HepG2 (cell line): ENCODE results near the gene CRIP1. TPM values are rescaled to one million over a fixed set of nuclear protein-coding genes. Genes with fewer than 3 reads are reported as not detected.

Experiments used
- ATAC-seq: fragments of 200-7000 bp; cut with Tn5 transposase; 3 replicates; pipeline ENCODE4 v1.9.1; 2020; ENCODE audit warnings: mild to moderate bottlenecking, moderate library complexity
- BruUV-seq: library from RNA; stranded (reverse); fragments of 400-500 nt; replicated peaks from 2 replicates; lab custom pipeline; 2021; lab: Mats Ljungman, UMichigan
- CTCF ChIA-PET: fragments of 300-600 bp; formaldehyde crosslinking; extraction: SDS; loops from one replicate; lab custom pipeline; 2021; ENCODE audit warnings: low total read pairs, inconsistent platforms, low intra/inter-chr PET ratio; lab: Yijun Ruan, JAX
- POLR2A ChIA-PET: fragments of 350-600 bp; sonication (Branson Sonifier 250); formaldehyde crosslinking; loops from one replicate; lab custom pipeline; 2020; ENCODE audit warnings: antibody characterized with exemption, inconsistent platforms; lab: Yijun Ruan, JAX
- DNase-seq: peaks from one replicate; pipeline ENCODE4 v3.0.0-alpha.2; 2015; ENCODE audit warnings: low spot score
- FAIRE-seq: peaks from 3 replicates; lab custom pipeline; 2011; peaks lifted over from hg19 to GRCh38; lab: Jason Lieb, UNC
- H2AFZ ChIP-seq: one replicate; pipeline ENCODE4 v1.6.1; 2011; ENCODE audit warnings: low read length, inconsistent platforms
- H3K27ac ChIP-seq: fragments of 300-600 bp; 3 replicates; pipeline ENCODE4 v1.8.0; 2011; ENCODE audit warnings: mixed run types, mild to moderate bottlenecking, mixed read lengths, low read length, inconsistent platforms; ENCODE audit not compliant: insufficient read depth; ENCODE audit errors: extremely low read length
- H3K27me3 ChIP-seq, 2 experiments: fragments of 200-600 bp in 1 of 2; 2 replicates in 1 of 2; 3 replicates in 1 of 2; pipeline versions ENCODE4 v1.6.0 to v1.8.0; 2011; ENCODE audit warnings: low read length in 2 of 2, mild to moderate bottlenecking in 2 of 2, moderate library complexity in 2 of 2, inconsistent platforms in 1 of 2; ENCODE audit not compliant: insufficient read depth in 2 of 2, control insufficient read depth in 1 of 2
- H3K36me3 ChIP-seq, 2 experiments: fragments of 200-600 bp in 1 of 2; replicated peaks in 1 of 2; 2 replicates in 1 of 2; 3 replicates in 1 of 2; pipeline versions ENCODE4 v1.5.1 to v1.8.0; 2011; ENCODE audit warnings: low read length in 2 of 2, inconsistent platforms in 1 of 2; ENCODE audit not compliant: insufficient read depth in 2 of 2, control insufficient read depth in 1 of 2
- H3K4me1 ChIP-seq: 2 replicates; pipeline ENCODE4 v1.5.1; 2012; ENCODE audit warnings: low read length, inconsistent platforms; ENCODE audit not compliant: insufficient read depth
- H3K4me2 ChIP-seq: 2 replicates; pipeline ENCODE4 v1.6.0; 2011; ENCODE audit warnings: low read depth, low read length, inconsistent platforms
- H3K4me3 ChIP-seq, 3 experiments: fragments of 200-600 bp in 1 of 3; sonication (generic), shearing (Covaris generic) in 1 of 3; replicated peaks in 1 of 3; 2 replicates each; pipeline ENCODE4 v1.5.1; 2011 to 2016; ENCODE audit warnings: low read length in 3 of 3, inconsistent platforms in 2 of 3, low read depth in 2 of 3, mild to moderate bottlenecking in 2 of 3, control low read depth in 1 of 3, mixed read lengths in 1 of 3; ENCODE audit not compliant: insufficient read depth in 1 of 3
- H3K79me2 ChIP-seq: one replicate; pipeline ENCODE4 v1.6.1; 2011; ENCODE audit warnings: low read length, inconsistent platforms; ENCODE audit not compliant: insufficient read depth
- H3K9ac ChIP-seq: 2 replicates; pipeline ENCODE4 v1.6.0; 2011; ENCODE audit warnings: mild to moderate bottlenecking, low read depth, low read length, inconsistent platforms; ENCODE audit not compliant: insufficient read depth
- H3K9me3 ChIP-seq: 2 replicates; pipeline ENCODE4 v1.5.1; 2012; ENCODE audit warnings: mild to moderate bottlenecking, low read length
- H4K20me1 ChIP-seq: 2 replicates; pipeline ENCODE4 v1.6.0; 2011; ENCODE audit warnings: inconsistent platforms, mild to moderate bottlenecking, low read length, moderate library complexity; ENCODE audit not compliant: insufficient read depth
- CREM ChIP-seq, 2 experiments: sonication (generic) in 1 of 2; formaldehyde crosslinking in 1 of 2; IDR thresholded peaks; 2 replicates each; pipeline versions ENCODE4 v1.4.0 to v1.6.1; 2016 to 2020; ENCODE audit warnings: antibody characterized with exemption in 1 of 2, mild to moderate bottlenecking in 1 of 2, missing genetic modification reagents in 1 of 2
- DBP ChIP-seq: sonication (generic); formaldehyde crosslinking; IDR thresholded peaks from 2 replicates; pipeline ENCODE4 v1.4.0; 2020; ENCODE audit warnings: missing genetic modification reagents; ENCODE audit errors: not compliant biosample characterization
- FOXK1 ChIP-seq: sonication (generic); formaldehyde crosslinking; IDR thresholded peaks from 2 replicates; pipeline ENCODE4 v1.4.0; 2020; ENCODE audit warnings: low read depth, missing genetic modification reagents, borderline replicate concordance
- KDM2A ChIP-seq: sonication (generic); formaldehyde crosslinking; IDR thresholded peaks from 2 replicates; pipeline ENCODE4 v1.4.0; 2020; ENCODE audit warnings: low read depth, missing genetic modification reagents, borderline replicate concordance
- KDM6A ChIP-seq: IDR thresholded peaks from 2 replicates; pipeline ENCODE4 v1.6.1; 2016; ENCODE audit warnings: low read depth
- KMT2B ChIP-seq: IDR thresholded peaks from 2 replicates; pipeline ENCODE4 v1.6.1; 2016; ENCODE audit warnings: missing genetic modification reagents, missing compliant biosample characterization
- SAP130 ChIP-seq: IDR thresholded peaks from 2 replicates; pipeline ENCODE4 v1.6.1; 2016; ENCODE audit warnings: low read depth
- ZFP91 ChIP-seq: sonication (generic); formaldehyde crosslinking; IDR thresholded peaks from 2 replicates; pipeline ENCODE4 v1.9.0; 2022; ENCODE audit warnings: missing genetic modification reagents, mild to moderate bottlenecking, borderline replicate concordance
- ZMAT5 ChIP-seq: sonication (generic); formaldehyde crosslinking; IDR thresholded peaks from 2 replicates; pipeline ENCODE4 v1.5.0; 2020; ENCODE audit warnings: mild to moderate bottlenecking, low read depth, missing genetic modification reagents, borderline replicate concordance
- ZNF337 ChIP-seq: sonication (generic); formaldehyde crosslinking; IDR thresholded peaks from 2 replicates; pipeline ENCODE4 v1.5.1; 2020; ENCODE audit warnings: missing genetic modification reagents, low read depth, mild to moderate bottlenecking, borderline replicate concordance
- ZNF33B ChIP-seq: sonication (generic); formaldehyde crosslinking; IDR thresholded peaks from 2 replicates; pipeline ENCODE4 v1.5.1; 2020; ENCODE audit warnings: mild to moderate bottlenecking, missing genetic modification reagents
- ZNF546 ChIP-seq: sonication (generic); formaldehyde crosslinking; conservative IDR thresholded peaks from 2 replicates; pipeline ENCODE4 v1.8.1; 2023; ENCODE audit warnings: mild to moderate bottlenecking, missing genetic modification reagents
- ZNF605 ChIP-seq: sonication (generic); formaldehyde crosslinking; IDR thresholded peaks from 2 replicates; pipeline ENCODE4 v1.8.0; 2022; ENCODE audit warnings: mild to moderate bottlenecking, missing genetic modification reagents
- WGBS: methylation state at CpG from one replicate; pipeline ENCODE4 v1.1.6; 2017; ENCODE audit warnings: low lambda C conversion rate; 5-methylcytosine and 5-hydroxymethylcytosine counted together
- in situ Hi-C: cut with HindIII; loops from 2 replicates; pipeline ENCODE4 v1.10.0; 2017; ENCODE audit warnings: low pct_unique_long_range_greater_than_20kb; ENCODE audit not compliant: extremely low pct_ligation_motif_present
- intact Hi-C: fragments of 100-400 bp; cut with micrococcal nuclease; formaldehyde crosslinking; loops from one replicate; pipeline ENCODE4 v1.10.0; 2022; ENCODE audit not compliant: unreplicated experiment
- polyA plus RNA-seq, 8 experiments: library from polyadenylated mRNA; depleted of rRNA in 3 of 8; stranded (reverse) in 7 of 8; unstranded in 1 of 8; fragments of >200 nt; fragmentation: Illumina TruSeq in 4 of 8; extraction: Trizol in 4 of 8; gene quantifications; 2 replicates each; pipeline versions ENCODE4 v1.2.1 to v1.2.3, GENCODE V29; 2011 to 2016; ENCODE audit warnings: low read depth in 4 of 8, missing spikeins in 1 of 8, mixed read lengths in 1 of 8; ENCODE audit not compliant: insufficient read depth in 1 of 8
- total RNA-seq, 5 experiments: library from RNA; depleted of rRNA; stranded (reverse); fragments of >200 nt; fragmentation: Illumina TruSeq; extraction: Trizol; gene quantifications; 2 replicates each; pipeline ENCODE4 v1.2.3, GENCODE V29; 2016; ENCODE audit warnings: low read depth in 1 of 5

Gene CRIP1
- total and polyA plus RNA-seq, 2 of the 13 experiments (the other 11 are each of a cell fraction or from before 2014, with no cell fraction given), result 53.9 to 59.5 TPM

GRCh38 chr14:105505101-105505500, 18.4 kb downstream of the CRIP1 start:
- Histone ChIP-seq H4K20me1 (no peaks in the 10 kb centered on the region), H3K4me3 (peak overlapping the region in 1 of 3 experiments; percentile 41; a peak in 1 of 6 replicates), H3K9ac (no peak overlapping the region), H3K4me2 (peak overlapping the region; percentile 73), H3K79me2 (no peaks in the 10 kb centered on the region), H3K36me3 (no peaks in the 10 kb centered on the region), H3K9me3 (no peaks in the 10 kb centered on the region), H3K27me3 (peaks cover 2 to 34% of the 10 kb centered on the region in 2 experiments; a peak in 4 of 5 replicates), H2AFZ (no peak overlapping the region), H3K4me1 (peaks cover 54% of the 10 kb centered on the region), H3K27ac (no peak overlapping the region)
- 51% methylated on average over 12 of the region's 16 CpGs for WGBS
- no TSS peak for BruUV-seq
- CTCF ChIA-PET, result no interaction called here
- in situ Hi-C loops (no loop called here), intact Hi-C loops (no loop called here)
- no peak for TF ChIP-seq ZFP91 (CRISPR knock-in tag)
- TF ChIP-seq ZMAT5 (CRISPR knock-in tag), result no peak
- TF ChIP-seq SAP130 (CRISPR knock-in tag), result no peak
- TF ChIP-seq KMT2B (CRISPR knock-in tag), result no peak
- TF ChIP-seq DBP (CRISPR knock-in tag), result no peak
- TF ChIP-seq FOXK1, result no peak
- no peak for TF ChIP-seq ZNF337 (CRISPR knock-in tag)
- no peak for TF ChIP-seq KDM2A
- TF ChIP-seq CREM (IDR thresholded peaks at IDR 0.05), result no peak
- TF ChIP-seq CREM (CRISPR knock-in tag; IDR thresholded peaks at IDR 0.05), result no peak
- no peak for TF ChIP-seq ZNF605 (CRISPR knock-in tag)
- no peak for TF ChIP-seq ZNF546 (CRISPR knock-in tag)
- TF ChIP-seq ZNF33B (CRISPR knock-in tag), result no peak
- no peak for TF ChIP-seq KDM6A (CRISPR knock-in tag)
- POLR2A ChIA-PET, result interaction anchor here (1.0 kb wide), 1 partner anchor 9 kb away, joined by 5 read pairs; no protein-coding TSS in a partner anchor
- no peak for FAIRE-seq
- no peak for ATAC-seq
- no peak for DNase-seq
